GM21576 (cell line): ENCODE data around the gene TAX1BP1.

ENCODE experiments used
- ATAC-seq: cut with Tn5 transposase; IDR thresholded peaks from one replicate; pipeline ENCODE4 v1.9.1; 2021; ENCODE audit warnings: mild to moderate bottlenecking, moderate library complexity; ENCODE audit not compliant: unreplicated experiment

The TAX1BP1 gene

DNA sequence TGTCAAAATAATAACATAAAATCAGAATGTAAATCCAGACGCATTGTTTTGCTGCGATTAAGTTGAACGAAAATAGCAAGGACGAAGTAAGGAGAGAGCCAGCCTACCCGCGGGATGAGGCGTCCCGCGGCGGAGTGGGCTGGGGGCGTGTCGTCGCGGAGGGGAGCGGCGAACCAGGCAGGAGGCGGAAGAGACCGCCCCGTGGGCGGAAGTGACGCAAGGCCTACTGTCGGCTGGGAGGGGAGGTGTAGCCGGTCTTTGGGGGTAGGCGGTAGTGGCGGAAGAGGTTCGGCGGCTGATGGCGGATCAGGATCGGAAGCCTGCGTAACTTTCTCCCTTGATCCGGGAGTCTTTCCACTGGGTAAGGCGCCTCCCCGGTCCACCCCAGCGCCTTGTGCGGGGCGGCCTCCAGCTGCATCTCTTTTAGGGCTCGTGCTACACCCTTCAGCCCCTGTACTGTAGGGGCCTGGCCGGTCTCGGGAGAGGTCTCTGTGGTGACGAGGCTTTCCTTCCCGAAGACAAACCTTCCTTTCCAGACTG, at the start of gene TAX1BP1:
TSS of gene TAX1BP1 (plus strand) at position 254 of the 540 bp plus-strand sequence. CDS start 8,363 bp downstream, outside the sequence.
- peak; percentile 96 for ATAC-seq

DNA sequence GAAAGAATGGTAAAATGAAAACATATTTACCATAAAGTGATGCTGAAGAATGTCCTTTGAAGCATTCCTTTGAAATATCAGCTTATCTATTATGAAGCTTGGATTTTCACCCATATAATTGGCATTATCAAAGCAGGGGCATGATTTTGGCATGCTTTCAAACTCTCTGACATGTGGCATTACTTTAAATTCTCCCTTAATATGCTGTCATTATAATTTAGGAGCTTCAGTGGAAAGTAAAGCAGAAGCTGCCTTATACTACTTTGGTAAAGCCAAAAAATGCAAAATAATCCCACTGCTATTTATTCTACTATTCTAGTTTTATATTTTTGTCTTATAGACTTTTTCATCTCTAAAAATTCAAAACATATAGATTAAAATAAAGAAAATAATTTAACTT, 49.3 kb upstream of the TAX1BP1 start:
- no peak for ATAC-seq

DNA sequence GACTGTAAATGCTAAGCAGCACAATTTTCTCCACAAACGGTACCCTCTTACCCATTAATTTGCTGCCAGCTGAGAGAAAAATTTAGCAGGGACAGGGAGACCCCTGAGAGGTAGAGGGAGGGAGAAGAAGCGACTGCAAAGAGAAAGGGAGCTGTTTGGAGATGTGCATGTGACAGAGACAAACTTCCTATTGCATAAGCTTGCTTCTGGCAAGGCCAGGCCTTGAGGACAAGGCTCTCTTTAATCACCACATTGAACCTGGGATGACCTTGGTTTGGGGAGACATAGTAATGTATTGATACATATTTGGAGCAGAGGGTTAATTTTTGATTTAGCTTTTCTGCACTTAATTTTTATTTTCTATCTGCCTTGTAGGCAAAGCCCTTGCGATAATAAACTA, 46.2 kb upstream of the TAX1BP1 start:
- no peak for ATAC-seq

GRCh38 chr7:27695096-27695495, 44.9 kb upstream of the TAX1BP1 start:
- ATAC-seq = no peak

DNA sequence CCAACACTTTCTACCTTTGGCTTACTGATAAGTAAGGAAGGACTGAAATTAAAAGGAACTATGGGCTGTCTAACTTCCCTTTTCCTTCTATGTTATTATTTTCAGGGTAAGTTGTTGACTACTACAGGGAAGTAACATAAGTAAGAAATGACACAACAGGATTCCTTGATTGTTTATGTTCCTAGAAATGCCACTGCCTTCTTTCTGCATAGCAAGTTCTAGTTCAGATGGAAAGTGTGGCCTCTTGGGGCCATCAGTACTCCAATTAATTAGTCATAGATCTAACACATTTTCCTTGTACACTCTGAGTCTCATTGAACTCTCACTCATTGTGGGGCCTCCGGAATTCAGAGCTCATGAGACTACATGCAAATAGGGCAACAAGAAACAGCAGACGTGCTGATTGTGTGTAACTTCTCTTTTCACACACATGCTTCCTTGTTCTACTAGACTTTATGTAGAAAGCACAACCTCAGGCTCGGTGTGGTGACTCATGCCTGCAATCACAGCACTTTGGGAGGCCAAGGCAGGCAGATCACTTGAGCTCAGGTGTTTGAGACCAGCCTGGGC, 42.0 kb upstream of the TAX1BP1 start:
- ATAC-seq = peak; percentile 96

GRCh38 chr7:27699751-27700150, 40.2 kb upstream of the TAX1BP1 start:
- ATAC-seq = no peak

GRCh38 chr7:27700501-27700900, 39.5 kb upstream of the TAX1BP1 start:
- no peak for ATAC-seq

- no peak for ATAC-seq
These were observed 36.8 kb upstream of the TAX1BP1 start for GRCh38 chr7:27703181-27703580.

DNA sequence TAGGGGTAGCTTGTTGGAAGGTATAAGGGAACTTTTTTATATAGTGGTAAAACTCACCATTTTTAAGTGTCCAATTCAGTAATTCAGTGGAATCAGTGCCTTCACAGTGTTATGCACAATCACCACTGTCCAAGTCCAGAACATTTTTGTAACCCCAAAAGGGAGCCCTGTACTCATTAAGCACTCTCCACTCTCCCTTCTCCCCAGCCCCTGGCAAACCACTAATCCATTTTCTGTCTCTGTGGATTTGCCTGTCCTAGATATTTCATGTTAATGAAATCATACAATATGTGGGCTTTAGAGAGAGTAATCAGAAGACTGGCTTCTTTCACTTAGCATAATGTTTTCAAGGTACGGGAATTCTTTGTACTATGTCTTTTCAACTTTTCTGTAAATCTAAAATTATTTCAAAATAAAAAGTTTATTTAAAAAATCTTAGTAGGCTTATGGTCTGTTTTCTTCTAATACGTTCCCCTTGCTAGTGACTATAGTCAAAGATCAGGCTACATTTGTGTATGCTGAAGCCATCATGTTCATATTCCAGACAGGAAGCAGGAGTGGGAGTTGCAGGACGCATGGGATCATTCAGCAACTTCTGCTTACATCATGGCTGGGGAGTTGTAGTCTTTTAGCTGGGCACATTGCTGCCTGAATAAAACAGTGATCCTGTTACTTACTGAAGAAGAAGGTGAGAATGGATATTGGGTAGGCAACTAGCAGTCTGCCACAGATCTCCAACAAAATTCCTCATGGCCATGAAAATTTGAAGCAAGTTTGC, 35.4 kb upstream of the TAX1BP1 start:
- no peak for ATAC-seq

DNA sequence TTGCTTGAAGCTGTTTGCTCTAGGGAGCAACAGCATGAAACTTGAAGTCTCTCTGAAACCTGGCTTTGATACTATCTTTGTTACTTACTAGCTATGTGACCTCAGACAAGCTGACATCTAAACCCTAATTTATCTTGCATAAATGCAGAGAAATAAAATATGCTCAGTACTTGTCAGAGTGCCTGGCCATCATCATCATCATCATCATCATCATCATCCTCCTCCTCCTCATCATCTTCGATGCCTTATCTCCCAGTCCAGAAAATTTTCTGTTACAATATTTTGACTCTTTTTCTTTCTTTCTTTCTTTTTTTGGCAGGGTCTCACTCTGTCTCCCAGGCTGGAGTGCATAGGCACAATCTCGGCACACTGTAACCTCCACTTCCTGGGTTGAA, 34.8 kb upstream of the TAX1BP1 start:
- no peak for ATAC-seq

- no peak for ATAC-seq
These were observed 31.5 kb upstream of the TAX1BP1 start for GRCh38 chr7:27708485-27708884.

GRCh38 chr7:27709137-27710075, 30.6 kb upstream of the TAX1BP1 start:
- no peak for ATAC-seq

DNA sequence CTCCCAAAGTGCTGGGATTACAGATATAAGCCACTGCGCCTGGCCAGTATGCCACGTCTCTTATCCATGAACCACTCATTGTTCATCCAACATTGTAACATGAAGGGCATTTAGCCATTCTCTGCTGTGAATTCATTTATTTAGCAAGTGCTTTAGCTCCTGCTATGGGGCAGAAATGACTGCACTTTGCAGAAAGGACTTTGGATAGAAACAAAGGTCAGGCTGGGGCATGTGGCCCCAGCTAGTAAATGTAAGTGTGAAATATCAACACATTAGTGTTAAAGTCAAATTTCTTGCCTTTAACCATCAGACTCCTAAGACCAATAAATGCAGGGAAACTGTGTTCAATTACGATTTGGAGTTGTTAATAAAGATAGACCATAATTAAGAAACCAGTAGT, 27.7 kb upstream of the TAX1BP1 start:
- ATAC-seq = no peak

DNA sequence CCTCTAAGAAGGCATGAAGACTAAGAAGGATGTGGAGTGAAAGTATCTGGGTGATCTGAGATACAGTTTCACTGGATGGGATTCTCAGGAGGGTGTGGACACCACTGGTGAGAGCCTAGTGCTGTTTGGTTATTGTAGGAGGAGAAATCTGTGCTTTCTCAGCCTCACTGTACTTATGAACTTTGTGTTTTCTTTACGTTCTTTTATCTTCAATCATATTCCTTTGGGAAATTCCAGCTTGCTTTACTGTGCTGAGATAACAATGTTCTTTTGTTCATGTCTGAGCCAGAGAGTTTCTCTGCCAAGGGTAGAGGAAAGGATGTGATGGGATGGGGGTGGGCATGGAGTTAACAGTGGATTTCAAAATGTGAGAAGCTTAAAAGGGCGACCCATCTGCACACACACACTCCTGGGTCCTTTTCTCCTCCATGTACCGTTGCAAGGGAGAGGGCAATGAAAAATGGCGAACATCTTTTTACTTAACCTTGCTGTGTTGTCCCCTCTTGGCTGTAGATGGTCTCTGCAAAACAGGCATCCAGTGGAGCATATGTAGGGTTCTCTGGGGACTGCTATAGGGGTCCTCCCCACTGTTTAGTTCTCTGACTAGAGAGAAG, 25.0 kb upstream of the TAX1BP1 start:
- ATAC-seq = no peak

GRCh38 chr7:27723085-27723484, 16.9 kb upstream of the TAX1BP1 start:
- no peak for ATAC-seq

DNA sequence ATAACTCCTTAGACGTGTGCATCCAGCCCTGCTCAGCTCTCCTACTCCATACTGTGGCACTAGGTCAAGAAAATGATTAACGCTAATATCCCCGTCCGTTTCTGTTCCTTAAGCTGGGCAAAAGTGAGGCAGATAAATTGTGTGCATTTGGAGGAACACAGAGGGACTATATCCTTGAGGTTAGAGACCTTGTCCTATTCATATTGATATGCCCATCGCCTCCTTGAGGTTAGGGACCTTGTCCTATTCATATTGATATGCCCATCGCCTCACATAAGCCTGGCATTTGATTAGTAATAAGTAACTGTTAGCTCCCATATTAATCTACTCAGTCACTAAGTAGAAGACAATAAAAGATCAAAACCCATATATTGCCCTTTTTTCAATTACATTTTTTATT, 12.9 kb upstream of the TAX1BP1 start:
- ATAC-seq = no peak

- no peak for ATAC-seq
These were observed 9.8 kb upstream of the TAX1BP1 start for GRCh38 chr7:27730112-27730511.

DNA sequence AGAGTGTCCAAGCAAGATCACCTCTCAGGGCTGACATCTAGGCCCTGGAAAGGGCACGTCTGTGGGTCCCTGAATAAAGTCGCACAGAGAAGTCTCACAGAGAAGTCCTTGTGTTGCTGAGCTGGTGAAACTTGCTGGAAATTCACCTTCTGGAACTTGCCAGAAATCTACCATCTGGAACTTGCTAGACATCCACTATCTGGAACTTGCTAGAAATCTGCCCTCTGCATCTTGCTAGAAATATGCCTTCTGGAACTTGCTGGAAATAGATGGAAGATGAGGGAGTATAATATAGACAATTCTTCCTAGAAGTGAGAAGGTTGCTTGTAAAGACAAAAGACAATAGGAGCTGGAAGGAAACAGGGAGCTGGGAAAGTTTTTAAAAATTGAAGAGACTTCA, 5.4 kb upstream of the TAX1BP1 start:
- no peak for ATAC-seq

DNA sequence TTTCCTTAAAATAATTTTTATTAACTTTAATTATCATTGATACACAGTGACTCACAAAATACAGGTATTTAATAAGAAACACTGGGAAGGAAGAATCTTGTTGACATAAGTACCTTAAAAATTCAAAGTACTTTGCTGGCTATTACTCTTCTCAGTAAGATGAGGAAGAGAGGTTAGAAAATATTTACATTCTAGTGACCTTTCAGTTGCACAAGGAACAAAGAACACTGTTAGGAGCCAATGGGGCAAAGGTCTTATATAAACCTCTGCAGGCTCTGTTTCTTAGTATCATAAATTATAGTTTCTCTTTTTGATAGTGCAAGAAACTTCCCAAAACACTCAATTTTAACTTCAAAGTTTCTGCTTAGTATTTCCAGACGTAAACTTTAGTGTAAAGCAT, 4.8 kb upstream of the TAX1BP1 start:
- ATAC-seq = no peak

- ATAC-seq = no peak
These were observed 4.1 kb upstream of the TAX1BP1 start for GRCh38 chr7:27735831-27736230.

- ATAC-seq = no peak
These were observed 2.8 kb upstream of the TAX1BP1 start for GRCh38 chr7:27737178-27737577.
